K562 (cell line): Measurements from ENCODE around the gene TRAPPC2L. TPM values are rescaled to one million over a fixed set of nuclear protein-coding genes. Genes with fewer than 3 reads are reported as not detected.

Experiments used
- CBX1 ChIP-seq: sonication (generic); IDR thresholded peaks from 2 replicates; pipeline ENCODE4 v1.6.1; 2016; ENCODE audit warnings: antibody characterized with exemption, low read depth, mild to moderate bottlenecking
- FOSL1 ChIP-seq: fragments of 200-800 bp; sonication (Bioruptor generic); conservative IDR thresholded peaks from 2 replicates; pipeline ENCODE4 v1.6.1; 2016; ENCODE audit warnings: missing genetic modification characterization, missing compliant biosample characterization
- KLF10 ChIP-seq: fragments of 250-450 bp; sonication (Bioruptor Pico); IDR thresholded peaks from 2 replicates; pipeline ENCODE4 v1.6.1; 2021; ENCODE audit warnings: matching md5 sums
- POLR3G ChIP-seq: IDR thresholded peaks from 2 replicates; pipeline ENCODE4 v1.6.1; 2011; ENCODE audit not compliant: insufficient read length, insufficient replicate concordance; ENCODE audit errors: extremely low read depth
- RBFOX2 ChIP-seq: fragments of 200-400 bp; formaldehyde crosslinking; IDR thresholded peaks from 2 replicates; pipeline ENCODE4 v1.6.1; 2017; ENCODE audit warnings: low read depth, mild to moderate bottlenecking, low read length, moderate library complexity
- SMAD4 ChIP-seq: fragments of 250-450 bp; sonication (Bioruptor Pico); conservative IDR thresholded peaks from 2 replicates; pipeline ENCODE4 v1.8.0; 2021; ENCODE audit warnings: inconsistent platforms, mild to moderate bottlenecking, moderate library complexity
- TAF15 ChIP-seq: fragments of 200-400 bp; formaldehyde crosslinking; IDR thresholded peaks from 2 replicates; pipeline ENCODE4 v1.6.1; 2017; ENCODE audit warnings: mild to moderate bottlenecking, low read depth, low read length, moderate library complexity
- TEAD2 ChIP-seq: fragments of 450-650 bp; IDR thresholded peaks from 2 replicates; pipeline ENCODE4 v1.6.1; 2016; ENCODE audit warnings: missing genetic modification characterization, control low read depth, missing compliant biosample characterization
- ZKSCAN1 ChIP-seq: fragments of 150-350 bp; IDR thresholded peaks from 2 replicates; pipeline ENCODE4 v1.6.1; 2016; ENCODE audit warnings: low read depth, low read length
- ZNF583 ChIP-seq: fragments of 250-450 bp; sonication (Bioruptor Pico); IDR thresholded peaks from 2 replicates; pipeline ENCODE4 v1.4.0; 2020
- polyA plus RNA-seq, 8 experiments: library from polyadenylated mRNA; depleted of rRNA in 4 of 8; stranded (reverse) in 5 of 8; unstranded in 3 of 8; fragments of >200 nt; fragmentation: Nextera tagmentation in 2 of 8; fragmentation: Illumina TruSeq in 1 of 8; extraction: Ambion mirVana in 2 of 8; extraction: Trizol in 1 of 8; gene quantifications; 2 replicates each; pipeline versions ENCODE4 v1.2.1 to v1.2.3, GENCODE V29; 2011 to 2014; ENCODE audit warnings: inconsistent platforms in 1 of 8, missing spikeins in 1 of 8
- total RNA-seq, 7 experiments: library from RNA; depleted of rRNA in 6 of 7; stranded (reverse); fragments of >200 nt in 6 of 7; fragmentation: Illumina TruSeq in 2 of 7; extraction: Trizol in 2 of 7; gene quantifications; 2 replicates each; pipeline versions ENCODE4 v1.2.1 to v1.2.3, GENCODE V29; 2011 to 2021; ENCODE audit warnings: low replicate concordance in 1 of 7
- TF ChIP-seq, protein P1 (sequence below): fragments of 450-650 bp; formaldehyde crosslinking; IDR thresholded peaks from 2 replicates; pipeline ENCODE4 v1.4.0; 2020; ENCODE audit warnings: mild to moderate bottlenecking, mixed read lengths
- TF ChIP-seq, protein P2 (sequence below): sonication (generic); formaldehyde crosslinking; IDR thresholded peaks from 2 replicates; pipeline ENCODE4 v1.8.0; 2022; ENCODE audit warnings: missing genetic modification reagents, mild to moderate bottlenecking, moderate library complexity, borderline replicate concordance
- TF ChIP-seq, protein P3 (sequence below): sonication (generic); formaldehyde crosslinking; IDR thresholded peaks from 2 replicates; pipeline ENCODE4 v1.9.0; 2022; ENCODE audit warnings: mild to moderate bottlenecking, missing genetic modification reagents
- TF ChIP-seq, protein P4 (sequence below): IDR thresholded peaks from 2 replicates; pipeline ENCODE4 v1.6.1; 2011; ENCODE audit warnings: borderline replicate concordance, low read depth, mild to moderate bottlenecking, moderate library complexity, low read length; ENCODE audit not compliant: insufficient read depth, poor library complexity, severe bottlenecking
- TF ChIP-seq, protein P5 (sequence below): fragments of 450-650 bp; formaldehyde crosslinking; IDR thresholded peaks from 2 replicates; pipeline ENCODE4 v1.4.0; 2020; ENCODE audit warnings: mild to moderate bottlenecking, moderate library complexity
- TF ChIP-seq, protein P6 (sequence below), 2 experiments: fragments of 450-650 bp; IDR thresholded peaks; 2 replicates each; pipeline ENCODE4 v1.6.1; 2016
- TF ChIP-seq, protein P7 (sequence below), 2 experiments: IDR thresholded peaks; 2 replicates each; pipeline ENCODE4 v1.6.1; 2011; ENCODE audit warnings: borderline replicate concordance in 1 of 2, control low read depth in 1 of 2, low read depth in 1 of 2, low read length in 1 of 2, mild to moderate bottlenecking in 1 of 2, mixed read lengths in 1 of 2, moderate library complexity in 1 of 2; ENCODE audit not compliant: insufficient read depth in 1 of 2, insufficient read length in 1 of 2, poor library complexity in 1 of 2, severe bottlenecking in 1 of 2; ENCODE audit errors: extremely low read depth in 1 of 2

The TRAPPC2L gene
- total and polyA plus RNA-seq, 9 of the 15 experiments (the other 6 are each of a cell fraction or from before 2014, with no cell fraction given), result 60.4 to 398 (median 97.5) TPM

DNA sequence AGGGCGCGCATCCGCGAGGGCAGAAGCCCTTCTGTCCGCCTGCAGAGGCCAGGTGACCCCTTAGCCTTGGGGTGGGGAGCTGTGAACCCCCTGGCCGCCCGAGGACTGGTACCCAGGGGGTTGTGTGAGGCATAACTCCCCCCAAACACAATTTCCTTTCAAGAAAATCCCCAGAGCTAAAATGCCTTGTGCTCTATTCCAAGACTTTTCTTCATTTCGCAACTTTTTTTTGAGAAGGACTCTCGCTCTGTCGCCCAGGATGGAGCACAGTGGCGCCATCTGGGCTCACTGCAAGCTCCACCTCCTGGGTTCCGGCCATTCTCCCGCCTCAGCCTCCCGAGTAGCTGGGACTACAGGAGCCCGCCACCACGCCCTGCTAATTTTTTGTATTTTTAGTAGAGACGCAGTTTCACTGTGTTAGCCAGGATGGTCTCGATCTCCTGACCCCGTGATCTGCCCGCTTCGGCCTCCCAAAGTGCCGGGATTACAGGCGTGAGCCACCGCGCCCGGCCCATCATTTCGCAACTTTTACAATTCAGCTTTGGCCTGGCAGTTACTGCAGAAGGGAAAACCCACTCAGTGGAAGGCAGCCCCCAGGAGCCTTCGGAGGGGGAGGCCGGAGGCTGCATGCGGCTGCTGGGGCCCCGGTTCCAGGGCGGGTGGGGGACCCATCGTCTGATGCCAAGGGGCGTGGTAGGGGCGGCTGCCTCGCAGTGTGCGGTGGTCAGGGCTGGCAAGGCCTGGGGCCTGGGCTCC is 44.2 kb upstream of the TRAPPC2L start (continued):
- TF ChIP-seq, protein P1, sequence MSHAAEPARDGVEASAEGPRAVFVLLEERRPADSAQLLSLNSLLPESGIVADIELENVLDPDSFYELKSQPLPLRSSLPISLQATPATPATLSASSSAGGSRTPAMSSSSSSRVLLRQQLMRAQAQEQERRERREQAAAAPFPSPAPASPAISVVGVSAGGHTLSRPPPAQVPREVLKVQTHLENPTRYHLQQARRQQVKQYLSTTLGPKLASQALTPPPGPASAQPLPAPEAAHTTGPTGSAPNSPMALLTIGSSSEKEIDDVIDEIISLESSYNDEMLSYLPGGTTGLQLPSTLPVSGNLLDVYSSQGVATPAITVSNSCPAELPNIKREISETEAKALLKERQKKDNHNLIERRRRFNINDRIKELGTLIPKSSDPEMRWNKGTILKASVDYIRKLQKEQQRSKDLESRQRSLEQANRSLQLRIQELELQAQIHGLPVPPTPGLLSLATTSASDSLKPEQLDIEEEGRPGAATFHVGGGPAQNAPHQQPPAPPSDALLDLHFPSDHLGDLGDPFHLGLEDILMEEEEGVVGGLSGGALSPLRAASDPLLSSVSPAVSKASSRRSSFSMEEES (CRISPR knock-in tag), result no peak
- TF ChIP-seq, protein P2, sequence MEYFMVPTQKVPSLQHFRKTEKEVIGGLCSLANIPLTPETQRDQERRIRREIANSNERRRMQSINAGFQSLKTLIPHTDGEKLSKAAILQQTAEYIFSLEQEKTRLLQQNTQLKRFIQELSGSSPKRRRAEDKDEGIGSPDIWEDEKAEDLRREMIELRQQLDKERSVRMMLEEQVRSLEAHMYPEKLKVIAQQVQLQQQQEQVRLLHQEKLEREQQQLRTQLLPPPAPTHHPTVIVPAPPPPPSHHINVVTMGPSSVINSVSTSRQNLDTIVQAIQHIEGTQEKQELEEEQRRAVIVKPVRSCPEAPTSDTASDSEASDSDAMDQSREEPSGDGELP (CRISPR knock-in tag), result no peak; the same call in 1 of the 2 replicates
- TF ChIP-seq ZNF583 (CRISPR knock-in tag), result no peak
- no peak for TF ChIP-seq FOSL1 (tag)
- peak; percentile 75; the same call in 1 of the 2 replicates for TF ChIP-seq SMAD4
- TF ChIP-seq KLF10, result no peak
- TF ChIP-seq, protein P3, sequence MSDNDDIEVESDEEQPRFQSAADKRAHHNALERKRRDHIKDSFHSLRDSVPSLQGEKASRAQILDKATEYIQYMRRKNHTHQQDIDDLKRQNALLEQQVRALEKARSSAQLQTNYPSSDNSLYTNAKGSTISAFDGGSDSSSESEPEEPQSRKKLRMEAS (CRISPR knock-in tag), result no peak
- TF ChIP-seq TAF15, result no peak
- TF ChIP-seq, protein P4, sequence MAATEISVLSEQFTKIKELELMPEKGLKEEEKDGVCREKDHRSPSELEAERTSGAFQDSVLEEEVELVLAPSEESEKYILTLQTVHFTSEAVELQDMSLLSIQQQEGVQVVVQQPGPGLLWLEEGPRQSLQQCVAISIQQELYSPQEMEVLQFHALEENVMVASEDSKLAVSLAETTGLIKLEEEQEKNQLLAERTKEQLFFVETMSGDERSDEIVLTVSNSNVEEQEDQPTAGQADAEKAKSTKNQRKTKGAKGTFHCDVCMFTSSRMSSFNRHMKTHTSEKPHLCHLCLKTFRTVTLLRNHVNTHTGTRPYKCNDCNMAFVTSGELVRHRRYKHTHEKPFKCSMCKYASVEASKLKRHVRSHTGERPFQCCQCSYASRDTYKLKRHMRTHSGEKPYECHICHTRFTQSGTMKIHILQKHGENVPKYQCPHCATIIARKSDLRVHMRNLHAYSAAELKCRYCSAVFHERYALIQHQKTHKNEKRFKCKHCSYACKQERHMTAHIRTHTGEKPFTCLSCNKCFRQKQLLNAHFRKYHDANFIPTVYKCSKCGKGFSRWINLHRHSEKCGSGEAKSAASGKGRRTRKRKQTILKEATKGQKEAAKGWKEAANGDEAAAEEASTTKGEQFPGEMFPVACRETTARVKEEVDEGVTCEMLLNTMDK, result no peak
- TF ChIP-seq, protein P5, sequence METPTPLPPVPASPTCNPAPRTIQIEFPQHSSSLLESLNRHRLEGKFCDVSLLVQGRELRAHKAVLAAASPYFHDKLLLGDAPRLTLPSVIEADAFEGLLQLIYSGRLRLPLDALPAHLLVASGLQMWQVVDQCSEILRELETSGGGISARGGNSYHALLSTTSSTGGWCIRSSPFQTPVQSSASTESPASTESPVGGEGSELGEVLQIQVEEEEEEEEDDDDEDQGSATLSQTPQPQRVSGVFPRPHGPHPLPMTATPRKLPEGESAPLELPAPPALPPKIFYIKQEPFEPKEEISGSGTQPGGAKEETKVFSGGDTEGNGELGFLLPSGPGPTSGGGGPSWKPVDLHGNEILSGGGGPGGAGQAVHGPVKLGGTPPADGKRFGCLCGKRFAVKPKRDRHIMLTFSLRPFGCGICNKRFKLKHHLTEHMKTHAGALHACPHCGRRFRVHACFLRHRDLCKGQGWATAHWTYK (CRISPR knock-in tag), result 0 out of 2 replicates have a peak, but pooled peaks have one; percentile 6
- 0 out of 2 replicates have a peak, but pooled peaks have one; percentile 12 for TF ChIP-seq CBX1
- no peak for TF ChIP-seq ZKSCAN1
- TF ChIP-seq, protein P6, sequence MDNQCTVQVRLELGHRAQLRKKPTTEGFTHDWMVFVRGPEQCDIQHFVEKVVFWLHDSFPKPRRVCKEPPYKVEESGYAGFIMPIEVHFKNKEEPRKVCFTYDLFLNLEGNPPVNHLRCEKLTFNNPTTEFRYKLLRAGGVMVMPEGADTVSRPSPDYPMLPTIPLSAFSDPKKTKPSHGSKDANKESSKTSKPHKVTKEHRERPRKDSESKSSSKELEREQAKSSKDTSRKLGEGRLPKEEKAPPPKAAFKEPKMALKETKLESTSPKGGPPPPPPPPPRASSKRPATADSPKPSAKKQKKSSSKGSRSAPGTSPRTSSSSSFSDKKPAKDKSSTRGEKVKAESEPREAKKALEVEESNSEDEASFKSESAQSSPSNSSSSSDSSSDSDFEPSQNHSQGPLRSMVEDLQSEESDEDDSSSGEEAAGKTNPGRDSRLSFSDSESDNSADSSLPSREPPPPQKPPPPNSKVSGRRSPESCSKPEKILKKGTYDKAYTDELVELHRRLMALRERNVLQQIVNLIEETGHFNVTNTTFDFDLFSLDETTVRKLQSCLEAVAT (IDR thresholded peaks at IDR 0.05), result no peak
- no peak for TF ChIP-seq POLR3G
- TF ChIP-seq, protein P7, sequence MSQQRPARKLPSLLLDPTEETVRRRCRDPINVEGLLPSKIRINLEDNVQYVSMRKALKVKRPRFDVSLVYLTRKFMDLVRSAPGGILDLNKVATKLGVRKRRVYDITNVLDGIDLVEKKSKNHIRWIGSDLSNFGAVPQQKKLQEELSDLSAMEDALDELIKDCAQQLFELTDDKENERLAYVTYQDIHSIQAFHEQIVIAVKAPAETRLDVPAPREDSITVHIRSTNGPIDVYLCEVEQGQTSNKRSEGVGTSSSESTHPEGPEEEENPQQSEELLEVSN (IDR thresholded peaks at IDR 0.05; ENCODE audit: borderline replicate concordance in 1 of 2, extremely low read depth in 1 of 2, insufficient read depth in 1 of 2, insufficient read length in 1 of 2, low read depth in 1 of 2, low read length in 1 of 2, poor library complexity in 1 of 2, severe bottlenecking in 1 of 2), result no peak
- TF ChIP-seq TEAD2 (tag), result no peak
- TF ChIP-seq RBFOX2, result no peak
